Keratinocyte (primary cell): ENCODE results near the gene TBRG4. TPM values are rescaled to one million over a fixed set of nuclear protein-coding genes. Genes with fewer than 3 reads are reported as not detected.

Experiments used
- DNase-seq: peaks from one replicate; pipeline ENCODE4 v3.0.0-alpha.2; 2011; ENCODE audit warnings: low read depth, missing footprints, low spot score
- FAIRE-seq: peaks from 2 replicates; lab custom pipeline; 2011; peaks lifted over from hg19 to GRCh38; lab: Jason Lieb, UNC
- H2AFZ ChIP-seq: 2 replicates; pipeline ENCODE4 v1.6.0; 2012; ENCODE audit warnings: low read length, control low read depth, inconsistent platforms; ENCODE audit not compliant: control insufficient read depth
- H3K27ac ChIP-seq: 2 replicates; pipeline ENCODE4 v1.5.1; 2011; ENCODE audit warnings: low read length; ENCODE audit not compliant: control insufficient read depth, insufficient read depth
- H3K27me3 ChIP-seq: 3 replicates; pipeline ENCODE4 v1.6.0; 2011; ENCODE audit warnings: low read length; ENCODE audit not compliant: control insufficient read depth, insufficient read depth; ENCODE audit errors: extremely low read depth
- H3K36me3 ChIP-seq, 2 experiments: 2 replicates in 1 of 2; 3 replicates in 1 of 2; pipeline ENCODE4 v1.5.1; 2011; ENCODE audit warnings: low read length in 2 of 2, mild to moderate bottlenecking in 1 of 2; ENCODE audit not compliant: control insufficient read depth in 2 of 2, insufficient read depth in 2 of 2; ENCODE audit errors: extremely low read depth in 1 of 2
- H3K4me1 ChIP-seq: 3 replicates; pipeline ENCODE4 v1.5.1; 2011; ENCODE audit warnings: low read length; ENCODE audit not compliant: control insufficient read depth, insufficient read depth; ENCODE audit errors: extremely low read depth
- H3K4me2 ChIP-seq: 3 replicates; pipeline ENCODE4 v1.6.0; 2011; ENCODE audit warnings: low read depth, low read length; ENCODE audit not compliant: control insufficient read depth, insufficient read depth; ENCODE audit errors: extremely low read depth
- H3K4me3 ChIP-seq, 3 experiments: fragments of 200-600 bp in 1 of 3; sonication (generic) in 1 of 3; 2 replicates in 2 of 3; 3 replicates in 1 of 3; pipeline ENCODE4 v1.5.1; 2011 to 2016; ENCODE audit warnings: low read length in 3 of 3, mild to moderate bottlenecking in 3 of 3, control low read depth in 2 of 3, inconsistent platforms in 1 of 3, low read depth in 1 of 3, mixed read lengths in 1 of 3, mixed run types in 1 of 3, moderate library complexity in 1 of 3; ENCODE audit not compliant: control insufficient read depth in 2 of 3, insufficient read depth in 2 of 3; ENCODE audit errors: extremely low read depth in 1 of 3
- H3K79me2 ChIP-seq: 2 replicates; pipeline ENCODE4 v1.6.0; 2012; ENCODE audit warnings: low read length; ENCODE audit not compliant: control insufficient read depth, insufficient read depth
- H3K9ac ChIP-seq: 3 replicates; pipeline ENCODE4 v1.6.0; 2011; ENCODE audit warnings: low read length; ENCODE audit not compliant: control insufficient read depth, insufficient read depth; ENCODE audit errors: extremely low read depth
- H3K9me1 ChIP-seq: 3 replicates; pipeline ENCODE4 v1.6.0; 2011; ENCODE audit warnings: low read length; ENCODE audit not compliant: control insufficient read depth, insufficient read depth; ENCODE audit errors: extremely low read depth
- H3K9me3 ChIP-seq: 2 replicates; pipeline ENCODE4 v1.5.1; 2012; ENCODE audit warnings: low read depth, low read length; ENCODE audit not compliant: control insufficient read depth
- H4K20me1 ChIP-seq: 3 replicates; pipeline ENCODE4 v1.6.0; 2011; ENCODE audit warnings: low read length; ENCODE audit not compliant: control insufficient read depth, insufficient read depth; ENCODE audit errors: extremely low read depth
- CTCF ChIP-seq, 3 experiments: IDR thresholded peaks in 1 of 3; conservative IDR thresholded peaks in 1 of 3; optimal IDR thresholded peaks in 1 of 3; 2 replicates in 2 of 3; 3 replicates in 1 of 3; pipeline versions ENCODE3 to v1.5.1; 2011; ENCODE audit warnings: low read length in 3 of 3, mild to moderate bottlenecking in 3 of 3, moderate library complexity in 2 of 3, control low read depth in 1 of 3, inconsistent platforms in 1 of 3; ENCODE audit not compliant: insufficient read depth in 2 of 3; ENCODE audit errors: extremely low read depth in 1 of 3
- EZH2 ChIP-seq: IDR thresholded peaks from one replicate; pipeline ENCODE4 v1.6.1; 2012; ENCODE audit warnings: inconsistent platforms, mild to moderate bottlenecking, low read length, moderate library complexity
- dilution Hi-C: fragments of 300-500 bp; cut with MboI; formaldehyde crosslinking; loops from one replicate; pipeline ENCODE4 v1.7.0; 2020; ENCODE audit warnings: low sequenced_read_pairs; ENCODE audit not compliant: extremely low pct_ligation_motif_present
- polyA plus RNA-seq, 5 experiments: library from polyadenylated mRNA; depleted of rRNA in 3 of 5; stranded (reverse) in 3 of 5; stranded (forward) in 1 of 5; unstranded in 1 of 5; fragments of >200 nt; gene quantifications; 1 replicate in 1 of 5; 2 replicates in 3 of 5; 3 replicates in 1 of 5; pipeline versions ENCODE4 v1.2.1 to v1.2.3, GENCODE V29; 2011 to 2012; ENCODE audit warnings: missing spikeins in 2 of 5, low read depth in 1 of 5, low replicate concordance in 1 of 5

TBRG4 gene
- polyA plus RNA-seq, 1 donor (not counting 4 experiments of a cell fraction or from before 2014, with no cell fraction given) = 90.5 TPM

- Histone ChIP-seq H3K79me2 (peaks cover 10% of the 10 kb centered on the region), H3K4me1 (peaks cover 4% of the 10 kb centered on the region), H2AFZ (no peak overlapping the region), H3K4me2 (no peak overlapping the region), H4K20me1 (no peaks in the 10 kb centered on the region), H3K9me1 (no peaks in the 10 kb centered on the region), H3K36me3 (peaks cover 43% of the 10 kb centered on the region in 2 experiments), H3K27me3 (no peaks in the 10 kb centered on the region), H3K4me3 (no peak overlapping the region), H3K9ac (no peak overlapping the region), H3K9me3 (no peaks in the 10 kb centered on the region), H3K27ac (no peak overlapping the region)
- dilution Hi-C loops = no loop called here
- no peak for TF ChIP-seq EZH2
- peak in 2 of 3 experiments; percentile 3 to 7 for TF ChIP-seq CTCF (optimal IDR thresholded peaks at IDR 0.05 in 1 of 3, IDR thresholded peaks at IDR 0.05 in 1 of 3, conservative IDR thresholded peaks at IDR 0.05 in 1 of 3; ENCODE audit: extremely low read depth in 1 of 3, insufficient read depth in 2 of 3, low read length in 3 of 3)
- DNase-seq (no peak), FAIRE-seq (no peak)
These were observed 41.8 kb downstream of the TBRG4 start for GRCh38 chr7:45069444-45070253.

GRCh38 chr7:45068236-45069023, 43.1 kb downstream of the TBRG4 start:
- peaks cover 38 to 51% of the 10 kb centered on the region in 2 experiments for H3K36me3 ChIP-seq
- H3K79me2 ChIP-seq = peaks cover 18% of the 10 kb centered on the region
- H2AFZ ChIP-seq = no peak overlapping the region
- H4K20me1 ChIP-seq = no peaks in the 10 kb centered on the region
- DNase-seq (no peak), FAIRE-seq (no peak)
- no peak overlapping the region for H3K9ac ChIP-seq
- peaks cover 4% of the 10 kb centered on the region for H3K4me1 ChIP-seq
- H3K9me3 ChIP-seq = no peaks in the 10 kb centered on the region
- H3K9me1 ChIP-seq = no peaks in the 10 kb centered on the region
- no peak overlapping the region for H3K27ac ChIP-seq
- dilution Hi-C loops = no loop called here
- no peak overlapping the region for H3K4me3 ChIP-seq
- TF ChIP-seq EZH2 (no peak), CTCF (optimal IDR thresholded peaks at IDR 0.05 in 1 of 3, IDR thresholded peaks at IDR 0.05 in 1 of 3, conservative IDR thresholded peaks at IDR 0.05 in 1 of 3; ENCODE audit: extremely low read depth in 1 of 3, insufficient read depth in 2 of 3, low read length in 3 of 3) (no peak)
- no peaks in the 10 kb centered on the region for H3K27me3 ChIP-seq
- H3K4me2 ChIP-seq = no peak overlapping the region
